ENCODE results near the gene GNPNAT1.
"Not testable (repeated sequence)": the region's sequence is repeated elsewhere in the genome, so short reads cannot be mapped to it uniquely, and the experiment has no call there.

The GNPNAT1 gene

DNA sequence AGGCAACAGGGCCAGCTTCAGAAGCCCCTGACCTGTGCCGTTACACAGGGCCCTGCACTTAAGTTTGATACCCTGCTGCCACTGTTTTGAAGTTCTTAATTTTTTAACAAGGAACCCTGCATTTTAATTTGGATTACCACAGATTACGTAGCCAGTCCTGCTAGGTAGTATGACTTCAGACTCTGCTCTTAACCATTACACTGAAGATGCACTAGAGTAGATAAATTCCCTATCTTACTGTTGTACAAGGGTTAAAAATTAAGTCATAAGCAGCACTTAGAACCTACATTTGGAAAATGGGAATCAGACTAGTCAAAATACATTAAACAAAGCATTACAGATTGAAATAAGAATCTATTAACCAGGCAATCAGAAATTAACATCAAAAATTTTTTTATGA, 2.3 kb downstream of the GNPNAT1 start:
- no peak for DNase-seq

DNA sequence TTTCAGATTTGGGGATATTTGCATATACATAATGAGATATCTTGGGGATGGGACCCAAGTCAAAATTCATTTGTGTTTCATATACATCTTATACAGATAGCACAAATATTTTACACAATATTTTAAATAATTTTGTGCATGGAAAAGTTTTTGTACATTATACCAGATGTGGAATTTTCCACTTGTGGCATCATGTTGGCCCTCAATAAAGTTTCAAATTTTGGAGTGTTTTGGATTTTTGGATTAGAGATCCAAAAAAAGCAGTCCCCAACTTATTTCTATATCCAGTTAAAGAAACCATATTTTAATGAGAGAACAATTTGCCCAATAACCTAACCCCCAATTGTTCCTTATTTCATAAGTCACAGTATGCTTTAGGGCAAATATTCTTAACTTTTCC, 4.5 kb downstream of the GNPNAT1 start:
- no peak for DNase-seq

DNA sequence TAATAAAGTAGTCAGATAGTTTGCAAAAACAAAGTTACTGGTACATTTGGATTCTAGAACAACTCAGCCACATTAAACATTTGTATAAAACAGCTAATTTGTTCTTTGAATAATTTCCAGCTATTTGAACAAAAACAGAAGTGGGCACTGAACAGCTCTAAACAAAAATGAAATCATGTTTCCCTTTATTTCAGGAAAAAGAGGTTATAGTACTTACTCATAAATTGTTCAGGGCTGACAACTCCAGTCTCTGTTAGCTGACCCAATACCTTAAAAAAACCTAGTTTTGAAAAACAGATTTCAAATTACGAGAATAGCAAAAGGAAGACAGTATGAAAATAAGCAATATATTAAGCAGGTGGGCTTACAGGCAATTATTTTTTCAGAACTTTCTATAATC, 8.2 kb downstream of the GNPNAT1 start:
- no peak for DNase-seq

DNA sequence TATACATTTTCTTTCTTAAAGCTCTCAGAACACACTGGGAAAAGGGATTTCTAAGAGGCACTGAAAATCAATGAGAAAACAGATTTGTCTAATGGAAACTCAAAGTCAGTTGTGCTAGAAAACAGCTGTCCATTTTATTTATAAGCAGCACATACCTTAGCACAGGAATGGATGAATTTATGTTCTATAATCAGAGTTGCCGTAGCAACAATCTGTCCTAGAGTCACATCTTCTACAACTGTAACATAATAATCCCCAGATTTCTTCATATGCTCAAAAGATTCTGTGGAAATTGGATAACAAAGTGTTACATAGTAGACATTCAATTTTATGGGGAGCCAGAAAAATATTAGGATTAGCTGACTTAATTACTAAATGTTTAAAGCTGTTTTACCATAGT, 9.8 kb downstream of the GNPNAT1 start:
- no peak for DNase-seq

DNA sequence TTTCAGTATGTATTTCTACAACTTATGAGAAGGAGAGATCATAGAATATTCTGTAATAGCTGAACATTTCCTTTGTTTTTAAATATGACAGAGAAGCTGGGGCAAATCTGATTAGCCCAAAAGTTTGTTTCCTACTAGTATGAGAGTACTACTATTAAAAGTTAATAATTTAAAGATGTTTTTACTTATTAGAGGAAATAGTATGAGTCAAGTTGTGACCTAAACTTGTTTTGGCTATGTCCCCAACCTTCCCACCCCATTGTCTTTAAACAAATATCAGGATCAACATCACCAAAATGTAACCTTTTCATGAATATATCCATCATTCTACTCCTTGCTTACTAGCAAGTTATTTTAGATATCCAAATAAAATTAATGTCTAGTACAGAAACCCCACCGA, 10.5 kb downstream of the GNPNAT1 start:
- DNase-seq: no peak

DNA sequence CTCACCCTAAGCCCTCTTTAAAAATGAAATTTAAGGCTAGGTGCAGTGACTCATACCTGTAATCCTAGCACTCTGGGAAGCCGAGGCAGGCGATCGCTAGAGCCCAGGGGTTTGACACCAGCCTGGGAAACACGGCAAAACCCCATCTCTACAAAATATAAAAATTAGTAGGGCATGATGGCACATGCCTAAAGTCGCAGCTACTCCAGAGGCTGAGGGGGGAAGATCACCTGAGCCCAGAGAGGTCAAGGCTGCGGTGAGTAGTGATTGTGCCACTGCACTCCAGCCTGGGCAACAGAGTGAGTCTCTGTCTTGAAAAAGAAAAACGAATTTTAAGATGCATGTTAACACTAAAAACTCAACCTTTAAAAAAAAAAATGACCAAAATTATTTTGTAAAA, 12.7 kb downstream of the GNPNAT1 start:
- no peak for DNase-seq

DNA sequence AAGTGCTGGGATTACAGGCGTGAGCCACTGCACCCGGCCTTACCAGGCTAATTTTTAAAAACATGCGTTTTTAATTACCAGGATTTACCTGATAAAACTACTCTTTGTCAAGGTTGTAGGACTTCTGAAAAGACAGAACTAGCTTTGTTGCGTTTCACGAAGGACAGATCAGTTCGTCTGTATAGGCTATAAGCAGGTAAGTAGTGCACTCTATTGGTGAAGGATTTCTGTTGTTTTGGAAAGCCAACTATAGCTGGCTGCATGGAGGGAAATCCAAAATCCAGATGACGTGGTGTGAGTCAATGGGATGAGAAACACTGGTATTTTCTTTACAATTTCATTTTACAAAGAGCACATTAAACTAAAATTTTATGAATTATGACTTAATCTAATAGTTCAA, 14.6 kb downstream of the GNPNAT1 start:
- DNase-seq: no peak

DNA sequence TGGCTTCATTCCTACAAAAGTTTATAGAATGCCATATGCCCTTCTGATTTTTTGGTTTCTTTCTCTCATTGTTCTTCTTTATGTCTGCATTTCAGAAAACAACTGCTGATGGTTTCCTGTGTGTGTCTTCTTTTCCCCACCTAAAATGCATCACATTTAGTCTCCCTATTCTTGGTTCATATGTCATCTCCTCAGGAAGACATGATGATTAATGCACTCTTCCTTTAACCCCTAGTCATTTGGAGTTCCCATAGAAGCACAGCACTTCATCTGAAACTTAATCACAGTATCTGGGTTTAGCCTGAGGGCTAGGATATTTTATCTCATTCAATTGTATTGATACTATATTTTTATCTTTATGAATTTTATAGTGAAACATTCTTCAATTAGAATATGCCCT, 21.5 kb downstream of the GNPNAT1 start:
- DNase-seq: no peak

DNA sequence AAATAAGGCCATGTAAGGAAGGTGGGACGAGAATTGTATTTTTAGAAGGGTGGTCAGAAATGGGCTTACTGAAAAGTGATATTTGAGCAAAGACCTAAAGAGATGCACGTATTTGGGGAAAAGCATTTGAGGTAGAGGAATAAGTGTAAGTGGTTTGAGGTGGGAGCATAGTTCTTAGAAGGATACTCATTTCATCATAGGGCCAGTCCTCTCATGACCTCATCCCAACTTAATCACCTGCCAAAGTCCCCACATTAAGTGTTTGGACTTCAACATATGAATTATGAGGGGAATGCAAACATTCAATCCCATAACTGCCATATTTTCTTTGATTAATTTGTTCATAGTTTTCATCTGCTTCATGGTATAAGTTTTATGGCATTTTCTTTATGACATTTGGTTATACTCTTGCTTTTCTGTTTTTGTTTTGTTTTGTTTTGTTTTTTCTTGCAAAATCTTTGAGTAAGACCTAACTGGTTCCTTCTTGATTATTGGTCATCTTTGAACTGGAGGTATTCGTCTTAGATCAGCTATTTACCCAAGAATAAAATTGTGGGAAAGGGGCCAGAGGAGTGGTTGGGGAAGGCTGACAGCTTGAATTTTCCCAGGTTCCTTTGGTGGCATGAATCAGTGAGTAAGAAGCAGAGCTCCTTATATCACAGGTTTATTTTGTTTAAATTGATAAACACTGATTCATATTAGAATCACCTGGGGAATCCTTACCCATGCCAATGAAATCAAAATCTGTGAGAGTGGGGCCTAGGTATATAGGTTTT, 24.2 kb downstream of the GNPNAT1 start:
- no peak for DNase-seq

DNA sequence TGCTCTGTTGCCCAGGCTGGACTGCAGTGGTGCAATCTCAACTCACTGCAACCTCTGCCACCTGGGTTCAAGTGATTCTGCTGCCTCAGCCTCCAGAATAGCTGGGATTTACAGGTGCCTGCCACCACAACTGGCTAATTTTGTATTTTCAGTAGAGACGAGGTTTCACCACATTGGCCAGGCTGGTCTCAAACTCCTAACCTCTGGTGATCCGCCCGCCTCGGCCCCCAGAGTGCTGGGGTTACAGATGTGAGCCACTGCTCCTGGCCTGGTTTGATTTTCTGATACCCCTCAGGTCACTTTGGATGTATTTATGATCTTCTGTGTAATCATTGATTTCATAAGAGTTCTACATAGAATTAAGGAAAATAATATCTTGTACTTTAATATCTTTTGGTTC, 28.5 kb downstream of the GNPNAT1 start:
- not testable (repeated sequence) for DNase-seq

DNA sequence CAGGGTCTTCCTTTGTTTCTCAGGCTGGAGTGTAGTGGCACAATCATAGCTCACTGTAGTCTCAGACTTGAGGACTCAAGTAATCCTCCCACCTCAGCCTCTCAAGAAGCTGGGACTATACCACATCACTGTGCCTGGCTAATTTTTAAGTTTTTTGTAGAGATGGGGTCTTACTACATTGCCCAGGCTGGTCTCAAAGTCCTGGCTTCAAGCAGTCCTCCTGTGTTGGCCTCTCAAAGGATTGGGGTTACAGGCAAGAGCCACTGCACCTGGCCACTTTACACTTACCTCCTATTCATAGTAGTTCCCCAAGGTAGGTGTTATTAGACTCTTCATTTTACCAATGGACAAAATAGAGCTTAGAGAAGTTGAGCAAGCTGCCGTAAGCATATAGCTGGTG, 32.3 kb downstream of the GNPNAT1 start:
- no peak for DNase-seq

DNA sequence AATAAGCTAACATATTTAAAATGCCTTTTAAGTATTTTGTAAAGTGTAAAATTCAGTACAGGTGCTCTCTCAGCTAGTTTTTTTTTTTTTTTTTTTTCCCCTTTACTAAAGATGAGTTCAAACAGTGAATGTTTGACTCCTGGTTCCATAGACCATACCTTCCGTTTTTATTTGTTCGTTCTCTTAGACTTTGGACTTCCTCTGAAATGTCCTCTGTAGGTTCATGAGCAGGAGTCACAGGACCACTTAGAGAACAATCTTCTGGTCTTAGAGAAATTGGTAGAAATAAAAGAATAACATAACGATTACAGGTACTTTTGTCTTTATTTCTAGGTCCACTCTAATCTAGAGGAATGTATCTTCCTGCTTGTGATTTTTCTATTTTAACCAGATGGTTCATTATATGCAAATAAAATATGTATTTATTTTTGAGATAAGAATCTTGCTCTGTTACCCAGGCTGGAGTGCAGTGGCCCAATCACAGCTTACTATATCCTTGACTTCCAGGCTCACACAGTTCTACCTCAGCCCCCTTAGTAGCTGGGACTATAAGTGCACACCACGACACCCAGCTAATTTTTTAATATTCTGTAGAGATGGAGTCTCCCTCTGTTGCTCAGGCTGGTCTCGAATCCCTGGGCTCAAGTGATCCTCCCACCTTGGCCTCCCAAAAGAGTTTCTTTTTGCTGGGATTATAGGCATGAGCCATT, 35.6 kb downstream of the GNPNAT1 start:
- DNase-seq: no peak

DNA sequence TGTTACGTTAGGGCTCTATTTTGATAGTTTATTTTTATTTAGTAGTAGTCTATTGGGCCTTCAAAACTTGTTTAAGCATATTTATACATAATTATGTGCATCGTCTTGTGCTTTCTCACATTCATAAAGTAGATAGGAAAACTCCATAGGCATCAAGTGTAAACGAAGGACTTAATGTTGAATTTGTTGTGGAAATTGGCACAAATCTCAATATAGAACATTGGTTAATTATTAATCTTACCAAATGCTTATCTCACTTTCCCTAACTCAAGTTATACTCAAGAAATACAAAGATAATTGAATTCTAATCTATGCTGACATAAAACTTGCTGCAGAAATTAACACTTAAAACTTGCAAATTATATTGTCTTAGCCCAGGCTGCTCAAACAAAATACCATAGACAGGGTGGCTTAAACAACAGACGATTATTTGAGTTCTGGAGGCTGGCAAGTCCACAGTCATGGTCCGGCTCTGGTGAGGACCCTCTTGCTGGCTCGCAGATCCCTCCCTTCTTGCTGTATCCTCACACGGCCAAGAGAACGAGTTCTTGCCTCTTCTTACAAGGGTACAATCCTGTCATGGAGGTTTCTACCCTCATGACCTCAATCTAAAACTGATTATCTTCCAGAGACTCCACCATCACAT, 42.6 kb downstream of the GNPNAT1 start:
- no peak for DNase-seq

DNA sequence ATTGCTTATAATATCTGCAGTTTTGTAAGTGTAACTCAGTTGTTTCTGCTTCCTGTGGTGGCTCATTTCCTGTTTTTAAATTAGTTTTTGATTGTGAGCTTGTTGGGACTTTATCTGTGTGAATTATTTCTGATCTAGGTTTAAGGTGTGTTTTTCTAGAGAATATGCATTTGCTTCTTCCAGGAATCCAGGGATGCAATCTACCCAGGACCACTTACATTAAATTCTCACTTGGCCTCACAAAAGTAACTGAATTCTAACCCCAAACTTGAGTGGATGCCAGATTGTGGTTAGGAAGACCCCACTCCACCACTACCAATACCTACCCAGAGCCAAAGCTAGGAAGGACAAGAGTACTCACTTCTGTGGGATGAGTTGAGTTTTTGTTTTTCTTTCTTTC, 49.5 kb downstream of the GNPNAT1 start:
- no peak for DNase-seq

DNA sequence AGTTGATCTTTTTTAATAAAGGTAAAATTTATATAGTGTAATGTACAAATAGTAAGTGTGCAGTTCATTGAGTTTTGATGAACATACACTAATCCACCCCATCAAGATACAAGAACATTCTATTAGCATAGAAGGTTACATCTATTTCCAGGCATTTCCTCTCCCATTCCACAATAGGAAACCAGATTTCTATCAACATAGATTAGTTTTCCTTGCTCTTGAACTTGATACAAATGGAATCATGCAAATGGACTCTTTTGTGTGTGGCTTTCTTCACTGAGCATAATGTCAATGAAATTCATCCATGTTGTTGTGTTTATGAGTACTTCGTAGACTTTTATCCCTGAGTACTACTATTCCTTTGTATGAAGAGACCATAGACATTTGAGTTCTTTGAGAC, 50.7 kb downstream of the GNPNAT1 start:
- no peak for DNase-seq

DNA sequence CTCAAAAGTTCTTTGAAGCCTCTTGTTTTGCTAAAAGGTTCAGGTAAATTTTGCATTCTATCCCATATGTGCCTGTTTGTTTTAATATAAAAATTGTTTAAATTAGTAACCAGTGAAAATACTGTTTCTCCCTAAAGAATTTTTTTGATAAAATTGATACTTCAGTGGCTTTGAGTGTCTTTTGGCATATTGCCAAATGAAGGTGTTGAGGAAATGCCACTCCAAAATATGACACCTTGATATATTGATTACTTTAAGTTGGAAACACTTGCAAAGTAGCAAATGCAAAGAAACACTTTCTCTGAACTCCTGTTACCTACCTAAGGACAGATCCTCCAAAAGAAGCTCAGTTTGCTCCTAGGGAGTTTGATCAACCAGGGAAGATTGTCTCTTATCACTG, 53.0 kb downstream of the GNPNAT1 start:
- no peak for DNase-seq

DNA sequence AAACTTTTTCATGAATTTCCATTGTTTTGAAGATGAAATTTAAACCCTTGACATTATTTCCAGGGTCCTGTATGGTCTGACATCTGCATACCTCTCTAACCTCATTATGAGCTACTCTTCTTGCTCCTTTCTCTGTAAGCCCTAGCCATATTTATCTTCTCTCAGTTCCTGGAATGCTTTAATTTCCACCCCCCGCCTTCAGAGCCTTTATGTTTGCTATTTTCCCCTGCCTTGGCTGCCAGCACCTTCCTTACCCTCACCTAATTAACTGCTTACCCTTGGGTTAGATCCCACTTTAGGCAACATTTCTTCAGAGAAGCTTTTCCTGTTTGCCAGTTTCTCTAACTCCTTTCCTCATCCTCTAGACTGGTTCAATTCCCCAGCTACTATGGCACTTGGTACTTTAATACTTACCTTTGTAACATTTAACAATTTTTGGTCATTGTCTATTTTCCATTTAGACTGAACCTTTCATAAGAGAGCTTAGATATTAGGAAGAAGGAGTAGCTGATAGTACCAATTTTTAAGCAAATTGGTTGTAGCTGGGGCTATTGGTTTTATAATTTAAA, 55.4 kb downstream of the GNPNAT1 start:
- DNase-seq: no peak

DNA sequence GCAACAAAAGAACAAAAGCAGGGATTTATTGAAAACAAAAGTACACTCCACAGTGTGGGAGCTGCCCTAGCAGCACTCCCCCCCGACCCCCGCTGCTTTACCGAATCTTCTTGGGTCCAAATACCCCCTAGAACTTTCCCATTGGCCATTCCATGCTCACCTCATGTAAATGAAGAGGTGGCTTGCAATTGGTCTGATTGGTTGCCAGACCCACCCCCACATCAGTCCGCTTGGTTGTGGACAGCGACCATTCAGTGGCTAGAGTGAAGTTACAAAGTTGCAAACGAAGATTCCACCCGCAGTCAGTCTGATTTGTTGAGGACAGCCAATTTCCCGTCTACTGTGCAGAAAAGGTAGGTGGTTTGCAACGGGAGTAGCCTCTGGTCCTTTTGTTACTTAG, 57.6 kb downstream of the GNPNAT1 start:
- no peak for DNase-seq

DNA sequence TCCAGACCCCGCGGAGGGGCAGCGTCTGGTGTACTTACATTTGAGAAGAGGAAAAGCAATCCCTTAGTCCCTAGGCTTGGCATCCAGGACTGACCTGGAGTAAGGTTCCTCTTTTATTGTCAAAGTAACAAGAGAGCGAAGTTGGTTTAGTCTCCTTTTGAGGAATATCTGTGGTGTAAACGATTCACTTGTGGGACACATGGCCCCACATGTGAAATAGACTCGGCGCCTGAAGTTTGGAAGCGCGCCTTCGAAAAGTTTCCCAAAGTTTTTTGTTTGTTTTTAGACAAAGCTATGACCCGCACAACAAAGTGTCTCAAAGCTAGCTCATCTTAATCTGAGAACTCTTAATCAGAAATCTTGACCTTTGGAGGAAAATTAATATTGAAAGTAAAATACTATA, 60.7 kb downstream of the GNPNAT1 start:
- DNase-seq: no peak

DNA sequence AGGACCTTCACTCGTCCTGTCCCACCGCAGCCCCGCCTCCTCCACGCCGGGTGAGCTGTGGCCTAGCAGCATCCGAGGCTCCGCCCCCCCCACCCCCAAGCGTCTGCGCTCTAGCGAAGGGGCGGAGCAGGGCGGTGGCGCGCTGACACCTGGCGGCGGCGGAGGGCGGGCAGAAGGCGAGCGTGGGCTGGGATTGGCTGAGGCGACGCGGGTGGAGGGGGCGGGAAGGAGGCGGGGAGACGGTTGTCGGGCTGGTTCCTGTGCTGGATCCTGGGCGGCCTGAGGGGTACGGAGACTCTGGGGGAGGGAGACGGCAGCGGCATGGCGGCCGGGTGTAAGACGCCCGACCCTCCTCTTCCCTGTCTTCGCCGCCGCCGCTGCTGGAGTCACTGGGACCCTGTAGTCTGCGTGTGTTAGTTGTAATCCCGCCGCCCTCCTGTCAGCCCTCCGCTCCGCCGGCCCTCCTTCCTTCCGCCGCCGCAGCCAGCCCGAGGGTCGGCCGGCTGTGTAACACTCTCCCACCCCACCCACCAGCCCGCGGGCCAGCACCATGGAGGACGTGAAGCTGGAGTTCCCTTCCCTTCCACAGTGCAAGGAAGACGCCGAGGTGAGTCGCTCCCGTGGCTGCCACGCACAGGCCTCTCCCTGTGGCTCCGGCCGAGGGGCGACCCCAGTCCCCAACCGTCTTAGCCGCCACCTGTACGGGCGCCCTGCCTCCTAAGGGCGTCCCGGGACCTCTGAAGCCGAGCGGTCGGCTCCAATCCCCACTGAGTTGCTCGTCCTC, 61.3 kb downstream of the GNPNAT1 start, which contains the start of gene STYX:
Gene STYX (plus strand): TSS at position 242 of the 784 bp plus-strand sequence. CDS start 309 bp downstream, at position 551.
- DNase-seq: peak; percentile 98

DNA sequence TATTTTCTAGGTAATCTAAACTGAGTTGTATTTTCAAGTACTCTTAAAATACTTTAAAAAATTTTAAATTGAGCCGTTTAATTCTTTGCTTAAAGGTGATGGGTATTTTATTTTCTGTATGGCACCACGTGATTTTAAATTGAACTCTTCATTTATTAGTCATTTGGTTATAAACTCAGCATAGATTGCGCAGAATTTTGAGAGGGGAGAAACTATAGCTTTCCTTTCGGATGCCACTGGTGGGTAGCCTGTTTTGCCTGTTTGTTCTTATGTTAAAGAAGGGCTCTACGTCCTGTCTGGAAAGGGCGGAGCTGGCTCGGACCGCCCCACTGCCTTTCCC, 61.9 kb downstream of the GNPNAT1 start:
- no peak for DNase-seq

DNA sequence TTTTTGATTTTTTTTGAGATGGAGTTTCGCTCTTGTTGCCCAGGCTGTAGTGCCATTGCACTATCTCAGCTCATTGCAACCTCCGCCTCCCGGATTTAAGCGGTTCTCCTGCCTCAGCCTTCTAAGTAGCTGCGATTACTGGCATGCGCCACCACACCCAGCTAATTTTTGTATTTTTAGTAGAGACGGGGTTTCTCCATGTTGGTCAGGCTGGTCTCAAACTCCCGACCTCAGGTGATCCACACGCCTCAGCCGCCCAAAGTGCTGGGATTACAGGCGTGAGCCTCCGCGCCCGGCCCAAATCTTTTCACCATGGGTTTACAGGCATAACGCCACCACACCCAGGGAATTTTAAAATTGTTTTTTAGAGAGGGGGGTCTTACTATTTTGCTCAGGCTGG, 62.4 kb downstream of the GNPNAT1 start:
- DNase-seq: not testable (repeated sequence)

DNA sequence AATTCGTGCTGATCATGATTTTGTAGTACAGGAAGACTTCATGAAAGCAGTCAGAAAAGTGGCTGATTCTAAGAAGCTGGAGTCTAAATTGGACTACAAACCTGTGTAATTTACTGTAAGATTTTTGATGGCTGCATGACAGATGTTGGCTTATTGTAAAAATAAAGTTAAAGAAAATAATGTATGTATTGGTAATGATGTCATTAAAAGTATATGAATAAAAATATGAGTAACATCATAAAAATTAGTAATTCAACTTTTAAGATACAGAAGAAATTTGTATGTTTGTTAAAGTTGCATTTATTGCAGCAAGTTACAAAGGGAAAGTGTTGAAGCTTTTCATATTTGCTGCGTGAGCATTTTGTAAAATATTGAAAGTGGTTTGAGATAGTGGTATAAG, 63.9 kb downstream of the GNPNAT1 start:
- DNase-seq: not testable (repeated sequence)
